ENCODE results near the gene ERCC2.
"Not testable (repeated sequence)": the region's sequence is repeated elsewhere in the genome, so short reads cannot be mapped to it uniquely, and the experiment has no call there.

Gene ERCC2

DNA sequence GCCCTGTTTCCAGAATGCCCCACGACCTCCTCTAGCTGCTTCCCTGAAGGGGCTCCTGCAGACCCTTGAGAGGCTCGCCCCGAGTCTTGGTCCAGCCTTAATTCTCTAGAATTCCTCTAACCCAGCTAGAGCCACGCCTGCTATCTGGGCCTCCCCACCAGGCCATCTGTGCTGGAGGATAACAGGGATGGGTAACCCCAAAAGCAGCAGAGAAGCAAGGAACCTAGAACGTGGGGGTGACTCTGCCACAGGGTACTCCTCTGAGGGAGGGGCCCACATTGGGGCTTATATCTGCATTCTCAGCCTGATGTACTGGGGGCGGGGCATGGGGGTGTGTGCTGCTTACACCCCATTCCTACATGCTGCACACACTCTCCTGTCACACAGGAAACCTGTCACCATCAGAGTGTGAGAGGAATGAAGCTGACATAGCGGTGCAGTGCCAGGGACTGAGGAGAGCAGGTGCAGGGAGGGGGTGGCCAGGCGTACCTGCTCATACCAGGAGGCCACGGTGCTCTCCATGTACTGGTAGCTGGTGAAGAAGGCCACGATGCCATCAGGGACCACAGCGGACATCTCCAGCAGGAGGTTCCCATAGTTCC, 16.0 kb downstream of the ERCC2 start:
- no peak for DNase-seq (ENCODE audit: low read depth)

DNA sequence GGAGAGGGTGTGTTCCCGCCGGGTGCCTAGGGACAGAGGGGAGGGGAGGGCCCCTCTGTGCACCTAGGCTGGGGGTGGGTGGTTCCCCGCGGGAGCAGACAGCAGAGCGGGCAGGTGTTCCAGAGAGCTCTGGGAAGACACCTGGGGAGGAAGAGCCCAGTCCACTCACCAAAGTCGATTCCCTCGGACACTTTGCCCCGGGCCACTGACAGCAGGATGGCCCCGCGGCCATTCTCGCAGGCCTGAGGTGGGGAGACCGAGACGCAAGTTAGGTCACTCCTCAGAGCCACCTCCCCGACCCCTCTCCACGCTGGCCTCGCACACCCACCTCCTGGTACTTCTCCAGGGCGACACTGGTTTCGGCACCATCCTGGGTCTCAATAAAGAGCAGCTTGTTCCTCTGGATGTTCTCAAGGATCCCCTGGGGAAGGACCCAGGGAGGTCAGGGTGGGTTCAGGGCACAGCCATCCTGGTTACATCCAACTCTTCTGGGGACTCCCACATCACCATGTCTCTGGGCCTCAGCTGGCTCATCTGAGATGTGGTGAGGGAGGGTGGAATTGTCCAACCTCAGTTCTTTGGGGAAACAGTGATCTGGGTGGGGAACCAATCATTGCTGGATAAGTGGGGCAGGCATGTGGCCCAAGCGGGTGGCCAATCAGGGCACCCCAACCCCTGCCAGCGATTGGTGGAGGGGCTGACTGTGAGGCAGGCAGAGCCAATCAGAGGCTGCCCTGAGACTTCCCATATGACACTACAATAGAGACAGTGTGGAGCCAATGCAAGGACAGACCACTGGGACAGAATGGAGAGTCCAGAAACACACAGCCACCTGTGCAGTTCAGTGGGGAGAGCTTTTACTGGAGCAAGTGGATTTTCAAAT, 17.2 kb downstream of the ERCC2 start:
- no peak for DNase-seq (ENCODE audit: low read depth)

DNA sequence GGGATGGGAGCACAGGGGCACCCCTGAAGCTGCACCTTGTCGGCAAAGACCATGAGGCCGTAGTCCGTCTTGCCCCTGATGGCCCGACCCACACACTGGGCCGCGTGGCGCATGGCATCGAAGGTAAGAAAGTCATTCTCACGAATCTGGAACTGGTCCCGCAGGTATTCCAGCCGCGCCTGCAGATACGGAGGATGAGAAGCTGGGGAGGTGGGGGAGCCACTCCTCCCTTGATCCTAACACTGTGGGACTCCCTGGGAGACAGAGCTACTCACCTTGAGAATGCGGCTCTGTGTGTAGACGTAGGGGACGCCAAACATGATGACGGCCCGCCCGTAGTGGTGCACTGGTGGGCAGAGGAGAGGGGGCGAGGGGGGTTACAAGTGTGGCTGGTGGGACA, 17.9 kb downstream of the ERCC2 start:
- no peak for DNase-seq (ENCODE audit: low read depth)

DNA sequence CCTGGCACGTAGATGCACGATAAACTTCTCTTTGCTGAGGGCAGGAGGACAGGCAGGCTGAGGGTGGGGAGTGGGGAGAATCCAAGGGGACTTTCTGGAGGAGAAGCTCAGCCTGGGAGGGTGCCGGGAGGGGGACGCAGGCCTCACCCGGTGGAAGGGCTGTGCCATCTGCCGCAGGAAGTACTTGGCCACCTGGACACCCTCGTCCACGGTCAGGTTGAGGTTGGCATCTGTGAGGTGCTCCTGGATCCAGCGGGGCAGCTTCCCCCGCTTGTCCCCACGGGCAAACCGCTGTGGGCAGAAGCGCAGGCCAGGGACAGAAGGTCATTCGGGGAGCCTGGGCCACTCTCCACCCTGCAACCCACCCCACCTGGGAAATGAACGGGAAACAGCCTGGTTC, 18.3 kb downstream of the ERCC2 start:
- no peak for DNase-seq (ENCODE audit: low read depth)

DNA sequence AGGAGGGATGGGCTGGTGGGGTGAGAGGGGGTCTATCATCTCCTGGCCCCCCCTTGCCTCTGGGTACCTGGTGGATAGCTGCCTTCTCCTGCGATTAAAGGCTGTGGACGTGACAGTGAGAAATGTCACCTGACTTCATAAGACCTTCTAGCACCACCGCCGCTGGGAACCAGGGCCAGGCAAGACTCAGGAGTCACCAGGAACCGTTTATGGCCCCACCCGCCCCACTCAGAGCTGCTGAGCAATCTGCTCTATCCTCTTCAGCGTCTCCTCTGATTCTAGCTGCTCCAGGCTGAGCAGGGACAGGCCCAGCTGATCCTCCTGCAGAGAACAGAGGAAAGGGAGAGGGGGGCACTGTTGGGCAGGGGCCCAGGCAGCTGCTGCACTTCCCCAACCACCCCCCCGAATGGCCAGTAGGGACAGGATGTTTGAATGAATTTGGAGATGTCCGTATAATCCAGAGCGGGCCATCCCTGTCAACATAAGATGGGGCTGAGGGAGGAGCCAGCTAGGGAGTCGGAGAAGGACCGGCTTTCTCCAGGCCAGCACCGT, 18.9 kb downstream of the ERCC2 start:
- DNase-seq (ENCODE audit: low read depth), result no peak

DNA sequence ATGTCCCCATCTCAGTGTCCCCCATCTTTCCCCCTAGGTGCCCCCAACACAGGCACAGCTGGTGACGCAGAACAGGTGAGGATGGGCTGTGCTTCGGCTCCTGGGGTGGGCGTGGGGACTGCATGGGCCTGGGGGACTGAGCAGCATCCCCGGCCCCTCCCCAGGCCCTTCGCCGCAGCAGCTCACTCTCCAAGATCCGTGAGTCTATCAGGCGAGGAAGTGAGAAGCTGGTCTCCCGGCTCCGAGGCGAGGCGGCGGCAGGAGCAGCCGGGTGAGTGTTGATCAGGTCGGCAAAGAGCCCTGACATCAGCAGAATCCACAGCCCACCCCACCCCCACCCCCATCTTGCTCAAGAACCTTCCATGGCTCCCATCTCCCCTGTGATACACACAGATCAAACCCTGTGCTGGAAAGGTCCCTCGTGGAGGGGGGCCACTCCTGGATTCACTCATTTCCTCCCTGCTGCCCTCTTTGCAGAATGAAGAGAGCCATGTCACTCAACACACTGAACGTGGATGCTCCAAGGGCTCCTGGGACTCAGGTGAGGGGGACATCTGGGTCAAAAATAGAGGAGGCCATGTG, 19.8 kb downstream of the ERCC2 start:
- no peak for DNase-seq (ENCODE audit: low read depth)

DNA sequence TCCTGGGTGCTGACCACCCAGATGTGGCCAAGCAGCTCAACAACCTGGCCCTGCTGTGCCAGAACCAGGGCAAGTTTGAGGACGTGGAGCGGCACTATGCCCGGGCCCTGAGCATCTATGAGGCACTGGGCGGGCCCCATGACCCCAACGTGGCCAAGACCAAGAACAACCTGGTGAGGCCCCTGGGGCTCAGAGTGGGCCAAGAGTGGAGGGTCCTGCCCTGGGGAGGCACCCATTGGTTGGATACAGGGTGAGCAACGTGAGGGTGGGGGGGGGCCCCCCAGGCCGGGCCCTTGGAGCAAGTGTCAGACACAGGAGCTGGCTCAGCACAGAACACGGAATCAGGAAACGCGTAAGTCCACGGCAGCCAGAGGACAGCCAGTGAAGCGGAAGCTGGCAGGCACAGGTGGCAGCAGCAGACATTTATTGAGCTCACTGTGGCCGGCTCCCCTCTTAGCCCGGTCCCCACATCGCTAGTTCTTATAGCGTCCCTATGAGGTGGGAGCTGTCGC, 20.9 kb downstream of the ERCC2 start:
- no peak for DNase-seq (ENCODE audit: low read depth)

DNA sequence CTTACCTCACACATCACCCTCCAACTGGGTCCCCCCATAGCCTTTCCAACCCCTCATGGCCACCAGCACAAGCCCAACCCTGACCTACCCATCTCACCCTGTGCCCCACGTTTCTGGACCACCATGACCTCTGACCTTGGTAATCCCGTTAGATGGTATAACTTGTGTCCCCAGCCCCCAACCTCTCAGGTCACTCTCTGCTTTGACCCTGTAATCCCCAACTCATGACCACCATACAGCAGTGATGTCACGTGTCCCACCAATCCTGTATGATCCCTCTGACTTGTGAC, 21.3 kb downstream of the ERCC2 start:
- DNase-seq (ENCODE audit: low read depth), result no peak

DNA sequence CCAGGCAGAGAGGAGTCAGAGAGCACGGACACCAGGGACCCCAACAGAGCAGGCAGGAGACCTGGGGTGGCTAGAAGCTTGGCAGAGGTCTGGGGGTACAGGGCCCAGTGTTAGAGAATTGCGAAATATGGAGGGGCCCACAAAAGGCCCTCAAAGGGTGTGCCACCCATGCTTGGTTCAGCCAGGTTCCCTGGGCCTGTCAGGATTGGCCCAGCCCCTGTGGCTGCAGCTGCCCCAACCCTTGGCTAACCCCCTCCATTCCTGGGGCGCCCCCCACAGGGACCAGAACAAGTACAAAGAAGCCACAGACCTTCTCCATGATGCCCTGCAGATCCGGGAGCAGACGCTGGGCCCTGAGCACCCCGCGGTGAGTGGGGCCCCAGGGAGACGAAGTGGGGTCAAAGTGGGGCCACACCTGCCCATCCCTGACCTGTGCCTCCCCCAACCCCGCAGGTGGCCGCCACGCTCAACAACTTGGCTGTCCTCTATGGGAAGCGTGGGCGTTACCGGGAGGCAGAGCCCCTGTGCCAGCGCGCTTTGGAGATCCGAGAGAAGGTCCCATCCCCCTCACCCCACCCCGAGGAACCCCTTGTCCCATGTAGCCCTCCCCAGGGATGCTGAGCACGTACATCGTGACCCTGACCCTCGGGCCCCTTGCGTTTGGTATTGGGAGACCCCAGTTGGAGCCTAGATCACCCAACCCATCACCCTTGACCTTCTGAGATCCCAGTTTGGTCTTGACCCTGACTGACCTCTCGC, 21.8 kb downstream of the ERCC2 start:
- no peak for DNase-seq (ENCODE audit: low read depth)

DNA sequence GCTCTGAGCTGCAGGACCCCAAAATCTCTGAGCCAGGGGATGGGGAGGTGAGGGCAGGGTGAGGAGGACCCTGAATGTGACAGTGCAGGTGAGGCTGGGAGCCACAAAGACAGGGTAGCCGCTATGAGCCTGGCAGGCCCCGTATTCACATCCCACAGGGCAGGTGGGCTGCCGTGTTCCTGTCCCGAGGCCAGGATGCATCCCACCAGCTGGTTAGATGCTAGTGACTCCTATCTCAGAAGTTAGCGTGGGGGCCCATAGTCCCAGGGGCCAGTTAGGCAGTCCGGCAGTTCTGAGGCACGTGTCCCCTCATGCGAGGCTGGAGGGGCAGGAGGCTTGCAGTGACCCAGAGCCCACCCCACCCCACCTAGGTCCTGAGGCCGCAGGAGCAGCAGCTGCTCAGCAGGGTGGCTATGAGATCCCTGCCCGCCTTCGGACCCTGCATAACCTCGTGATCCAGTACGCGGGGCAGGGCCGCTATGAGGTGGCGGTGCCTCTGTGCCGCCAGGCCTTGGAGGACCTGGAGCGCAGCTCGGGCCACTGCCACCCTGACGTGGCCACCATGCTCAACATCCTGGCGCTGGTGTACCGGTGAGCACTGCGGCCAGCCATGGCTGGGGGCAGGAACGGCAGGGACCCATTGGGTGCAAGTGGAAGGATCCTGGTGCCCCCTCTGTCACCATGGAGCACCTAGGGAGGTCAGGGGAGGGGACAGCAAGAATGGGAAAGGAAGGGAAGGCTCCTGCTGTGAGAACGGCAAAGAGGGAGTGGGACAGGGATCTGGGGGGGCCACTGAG, 22.6 kb downstream of the ERCC2 start:
- DNase-seq (ENCODE audit: low read depth), result no peak

DNA sequence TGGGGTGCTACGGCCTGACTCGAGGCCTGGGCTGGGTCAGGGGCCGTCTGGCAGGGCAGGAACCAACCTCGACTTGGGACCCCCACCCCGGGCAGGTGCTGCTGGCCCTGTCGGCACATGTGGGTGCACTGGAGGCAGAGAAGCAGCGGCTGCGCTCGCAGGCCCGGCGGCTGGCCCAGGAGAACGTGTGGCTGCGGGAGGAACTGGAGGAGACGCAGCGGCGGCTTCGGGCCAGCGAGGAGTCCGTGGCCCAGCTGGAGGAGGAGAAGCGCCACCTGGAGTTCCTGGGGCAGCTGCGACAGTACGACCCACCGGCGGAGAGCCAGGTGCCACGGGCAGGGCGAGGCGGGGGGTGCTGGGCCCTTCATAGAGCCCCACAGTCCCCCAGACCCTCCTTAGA, 23.9 kb downstream of the ERCC2 start:
- no peak for DNase-seq (ENCODE audit: low read depth)

DNA sequence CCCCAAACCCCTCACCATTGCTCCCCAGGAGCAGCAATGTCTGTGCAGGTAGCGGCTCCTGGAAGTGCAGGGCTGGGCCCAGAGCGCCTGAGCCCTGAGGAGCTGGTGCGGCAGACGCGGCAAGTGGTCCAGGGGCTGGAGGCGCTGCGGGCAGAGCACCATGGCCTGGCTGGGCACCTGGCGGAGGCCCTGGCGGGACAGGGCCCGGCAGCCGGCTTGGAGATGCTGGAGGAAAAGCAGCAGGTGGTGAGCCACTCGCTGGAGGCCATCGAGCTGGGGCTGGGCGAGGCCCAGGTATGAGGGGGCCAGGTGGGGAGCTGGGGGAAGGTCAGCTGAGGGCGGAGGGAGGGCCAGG, 24.9 kb downstream of the ERCC2 start:
- DNase-seq (ENCODE audit: low read depth), result no peak

DNA sequence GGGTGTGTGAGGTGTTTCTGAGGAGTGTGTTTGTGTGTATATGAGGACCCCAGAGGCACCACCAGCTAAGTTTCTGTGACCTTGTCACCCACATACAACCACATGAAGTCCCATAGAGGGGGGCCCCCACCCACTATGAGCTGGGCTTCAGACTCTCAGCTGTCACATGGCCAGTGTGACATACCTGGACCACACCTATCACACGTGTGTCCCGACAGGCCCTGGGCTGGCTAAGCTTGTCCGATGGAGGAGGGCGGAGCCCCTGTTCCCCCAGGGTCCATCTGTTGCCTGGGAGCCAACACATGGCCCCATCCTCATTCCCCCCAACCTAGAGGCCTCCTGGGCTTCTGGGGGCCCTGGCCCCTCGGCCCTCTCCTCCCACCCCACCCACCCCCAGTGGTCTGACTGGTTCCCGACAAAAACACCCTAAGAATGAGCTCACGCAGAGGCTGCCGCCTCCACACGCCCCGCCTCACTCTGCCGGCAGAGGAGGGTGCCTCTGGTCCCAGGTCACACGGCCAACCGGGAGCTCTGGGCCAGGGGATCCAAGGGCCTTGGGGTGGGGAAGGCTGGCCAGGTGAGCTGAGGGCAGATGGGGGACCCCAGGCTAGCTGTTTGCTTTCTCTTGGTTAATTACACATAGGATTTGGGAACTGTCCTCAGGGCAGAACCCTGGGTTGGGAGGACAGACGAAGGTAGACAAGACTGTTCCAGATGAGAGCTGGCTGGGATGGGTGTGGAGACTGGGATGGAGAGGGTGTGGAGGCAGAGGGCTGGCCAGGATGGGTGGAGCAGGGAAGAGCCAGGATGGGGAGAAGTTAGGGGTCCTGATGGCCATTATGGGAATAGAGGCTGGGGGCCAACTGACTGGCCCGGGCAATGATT, 25.5 kb downstream of the ERCC2 start:
- no peak for DNase-seq (ENCODE audit: low read depth)

DNA sequence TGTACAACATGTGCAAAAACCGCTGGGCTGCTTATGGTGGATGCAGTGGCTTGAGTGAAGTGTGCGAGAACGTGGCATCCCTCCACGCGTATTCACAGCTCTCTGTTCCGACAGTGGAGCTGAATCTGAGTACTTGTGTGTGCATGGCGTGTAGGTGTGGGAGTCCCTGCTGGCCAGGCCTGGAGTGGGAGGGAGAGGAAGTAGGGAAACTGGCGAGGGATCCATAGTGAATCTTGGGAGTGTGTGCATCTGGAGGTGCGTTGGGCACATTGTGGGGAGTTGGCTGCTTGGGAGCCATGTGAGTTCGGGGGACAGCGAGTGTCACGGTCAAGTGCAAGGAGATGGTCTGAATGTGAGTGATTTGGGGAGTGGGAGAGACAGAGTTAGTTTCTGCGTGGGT, 27.5 kb downstream of the ERCC2 start:
- DNase-seq (ENCODE audit: low read depth), result no peak

DNA sequence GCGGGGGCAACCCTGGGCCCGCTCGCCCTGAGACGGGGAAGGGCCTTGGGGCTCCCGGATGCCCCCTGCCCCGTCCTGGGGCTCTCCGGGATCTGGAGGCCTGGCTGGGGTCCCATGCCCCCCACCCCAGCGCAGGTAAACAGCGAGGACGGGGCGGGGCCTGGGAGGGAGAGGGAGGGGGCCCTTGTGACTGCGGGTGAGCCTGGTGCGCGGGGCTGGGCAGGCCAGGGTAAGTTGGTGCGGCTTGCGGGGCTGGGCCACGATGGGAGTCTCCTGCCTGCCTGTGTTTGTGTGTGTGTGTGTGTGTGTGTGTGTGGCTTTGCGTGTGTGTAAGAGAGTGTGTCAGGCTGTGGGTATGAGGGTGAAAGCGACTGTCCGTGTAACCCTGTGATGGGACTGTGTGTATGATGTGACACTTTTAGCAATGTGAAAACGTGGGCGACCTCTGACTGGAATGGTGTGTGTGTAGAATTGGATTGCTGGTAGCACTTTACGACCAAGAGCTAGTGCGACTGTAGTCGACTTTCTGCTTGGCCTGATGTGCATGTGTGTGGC, 29.4 kb downstream of the ERCC2 start:
- DNase-seq (ENCODE audit: low read depth), result no peak

DNA sequence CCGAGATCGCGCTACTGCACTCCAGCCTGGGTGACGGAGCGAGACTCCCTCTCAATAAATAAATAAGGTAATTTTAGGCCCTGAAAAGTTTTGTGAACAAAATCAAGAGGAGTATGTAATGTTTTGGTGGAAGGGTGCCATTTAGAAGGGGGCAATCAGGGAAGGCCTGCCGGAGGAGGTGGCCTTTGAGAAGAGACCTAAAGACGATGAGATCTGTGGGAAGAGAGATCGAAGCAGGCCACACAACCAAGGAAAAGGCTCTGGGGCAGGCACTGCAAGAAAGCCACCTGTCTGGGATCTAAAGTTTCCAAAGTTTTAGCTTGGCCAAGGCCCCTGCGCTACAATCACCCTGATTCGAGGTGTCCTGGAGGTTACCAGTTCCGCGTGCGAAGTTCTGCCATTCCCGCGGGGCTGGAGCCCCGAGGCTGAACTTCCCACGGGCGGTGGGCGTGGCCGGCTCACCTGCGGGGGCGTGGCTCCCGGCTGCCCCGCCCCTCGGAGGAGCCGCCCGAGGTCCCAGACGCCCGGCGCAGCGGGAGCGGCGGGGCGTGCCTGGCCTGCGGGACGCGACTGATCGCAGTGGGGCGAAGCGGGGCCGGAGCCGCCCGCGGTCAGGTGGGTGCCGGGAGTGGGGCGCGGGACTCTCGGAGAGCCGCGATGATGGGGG, 30.0 kb downstream of the ERCC2 start, which contains the start of gene KLC3:
Gene KLC3 (plus strand): TSS at position 519 of the 667 bp plus-strand sequence. CDS start 4,792 bp downstream, outside the sequence.
- DNase-seq (ENCODE audit: low read depth), result peak; percentile 12

DNA sequence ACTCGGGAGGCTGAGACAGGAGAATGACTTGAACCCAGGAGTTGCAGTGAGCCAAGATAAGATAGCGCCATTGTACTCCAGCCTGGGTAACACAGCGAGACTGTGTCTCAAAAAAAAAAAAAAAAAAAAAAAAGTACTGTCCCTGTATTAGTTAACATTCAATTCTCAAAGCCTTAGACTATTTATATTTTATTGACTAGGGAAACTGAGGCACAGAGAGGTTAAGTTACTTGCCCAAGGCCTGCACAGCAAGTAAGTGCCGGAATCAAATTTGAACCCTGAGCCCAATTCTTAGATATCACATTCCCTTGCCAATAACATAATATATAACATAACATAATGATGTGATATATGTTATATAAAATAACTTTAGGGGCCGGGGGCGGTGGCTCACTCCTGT, 30.7 kb downstream of the ERCC2 start:
- DNase-seq (ENCODE audit: low read depth), result no peak

DNA sequence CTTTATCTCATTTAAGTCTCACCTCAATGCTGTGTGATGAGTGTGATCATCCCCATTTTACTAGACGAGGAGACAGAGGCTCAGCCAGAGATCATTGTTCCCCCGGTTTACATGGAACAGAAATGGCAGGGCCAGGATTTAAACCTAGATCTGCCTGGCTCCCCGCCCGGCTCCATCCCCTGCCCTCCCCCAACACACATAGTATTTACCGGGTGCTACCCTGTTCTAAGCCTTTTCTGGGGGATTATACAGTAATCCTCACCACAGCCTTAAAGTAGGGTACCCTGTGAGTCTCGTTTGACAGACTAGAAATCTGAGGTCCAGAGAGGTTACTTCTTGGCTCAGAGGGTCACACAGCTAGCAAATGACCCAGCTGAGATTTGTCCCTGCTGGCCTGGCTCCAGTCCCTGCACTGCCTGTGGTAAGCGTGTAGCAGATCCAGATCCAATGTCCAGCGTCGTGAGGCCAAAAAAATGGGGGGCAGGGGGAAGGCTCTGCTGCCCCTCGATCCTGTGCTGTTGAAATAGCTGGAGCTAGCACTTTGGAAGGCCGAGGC, 33.6 kb downstream of the ERCC2 start:
- no peak for DNase-seq (ENCODE audit: low read depth)

DNA sequence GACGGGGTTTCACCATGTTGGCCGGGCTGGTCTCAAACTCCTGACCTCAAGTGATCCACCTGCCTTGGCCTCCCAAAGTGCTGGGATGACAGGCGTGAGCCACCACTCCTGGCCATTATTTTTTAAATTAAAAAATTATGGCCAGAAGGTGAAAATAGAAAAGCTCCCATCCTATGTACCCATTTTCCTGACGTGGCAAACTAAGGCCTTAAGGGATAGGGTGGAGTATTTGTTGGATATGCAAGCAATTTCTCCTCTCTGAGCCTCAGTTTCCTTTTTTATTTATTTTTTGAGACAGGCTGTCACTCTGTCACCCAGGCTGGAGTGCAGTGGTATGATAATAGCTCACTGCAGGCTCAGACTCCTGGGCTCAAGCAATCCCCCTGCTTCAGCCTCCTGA, 35.5 kb downstream of the ERCC2 start:
- not testable (repeated sequence) for DNase-seq (ENCODE audit: low read depth)
